GM12878 (cell line): ENCODE data around the gene ULBP1. TPM values are rescaled to one million over a fixed set of nuclear protein-coding genes. Genes with fewer than 3 reads are reported as not detected.

ENCODE experiments used
- ASH2L ChIP-seq: fragments of 300-600, 200-600 bp; sonication (generic); IDR thresholded peaks from 2 replicates; pipeline ENCODE4 v1.6.1; 2017; ENCODE audit warnings: low read depth, mild to moderate bottlenecking, borderline replicate concordance
- BMI1 ChIP-seq: fragments of 450-650 bp; IDR thresholded peaks from 2 replicates; pipeline ENCODE4 v1.6.1; 2016; ENCODE audit warnings: mild to moderate bottlenecking, moderate library complexity, borderline replicate concordance
- CEBPZ ChIP-seq: fragments of 150-350 bp; IDR thresholded peaks from 2 replicates; pipeline ENCODE4 v1.6.1; 2016; ENCODE audit warnings: low read depth, low read length
- CHD2 ChIP-seq: IDR thresholded peaks from 2 replicates; pipeline ENCODE4 v1.6.1; 2011; ENCODE audit warnings: low read depth, low read length, improper control_type of control experiment, borderline replicate concordance
- HDAC2 ChIP-seq: fragments of 200-600 bp; sonication (generic); IDR thresholded peaks from 2 replicates; pipeline ENCODE4 v1.6.1; 2017
- HDGF ChIP-seq: fragments of 450-650 bp; IDR thresholded peaks from 2 replicates; pipeline ENCODE4 v1.6.1; 2016; ENCODE audit warnings: antibody characterized with exemption
- HSF1 ChIP-seq: fragments of 150-350 bp; IDR thresholded peaks from 2 replicates; pipeline ENCODE4 v1.6.1; 2014; ENCODE audit warnings: mild to moderate bottlenecking, low read depth, low read length
- MLLT1 ChIP-seq: fragments of 450-650 bp; IDR thresholded peaks from 2 replicates; pipeline ENCODE4 v1.6.1; 2016; ENCODE audit warnings: mild to moderate bottlenecking
- PBX3 ChIP-seq: IDR thresholded peaks from 2 replicates; pipeline ENCODE4 v1.6.1; 2011; ENCODE audit warnings: mild to moderate bottlenecking, low read depth, low read length, moderate library complexity; ENCODE audit not compliant: insufficient replicate concordance
- REST ChIP-seq: IDR thresholded peaks from 2 replicates; pipeline ENCODE4 v1.6.1; 2012; ENCODE audit warnings: mild to moderate bottlenecking, low read depth, low read length
- SKIL ChIP-seq: fragments of 450-650 bp; IDR thresholded peaks from 2 replicates; pipeline ENCODE4 v1.6.1; 2017; ENCODE audit warnings: mild to moderate bottlenecking, low read depth, inconsistent platforms; ENCODE audit not compliant: poor library complexity, severe bottlenecking
- SMAD1 ChIP-seq: fragments of 450-650 bp; IDR thresholded peaks from 2 replicates; pipeline ENCODE4 v1.6.1; 2018; ENCODE audit warnings: mild to moderate bottlenecking, low read depth; ENCODE audit not compliant: partially characterized antibody
- TARDBP ChIP-seq: IDR thresholded peaks from 2 replicates; pipeline ENCODE4 v1.6.1; 2016; ENCODE audit warnings: borderline replicate concordance
- TCF12 ChIP-seq: IDR thresholded peaks from 2 replicates; pipeline ENCODE4 v1.6.1; 2011; ENCODE audit warnings: low read depth, mild to moderate bottlenecking, low read length
- ZNF207 ChIP-seq: fragments of 450-650 bp; IDR thresholded peaks from 2 replicates; pipeline ENCODE4 v1.6.1; 2014; ENCODE audit warnings: antibody characterized with exemption, mild to moderate bottlenecking, borderline replicate concordance
- polyA plus RNA-seq, 11 experiments: library from polyadenylated mRNA; depleted of rRNA in 4 of 11; unstranded in 6 of 11; stranded (reverse) in 5 of 11; fragments of >200 nt; fragmentation: Nextera tagmentation in 4 of 11; fragmentation: Illumina TruSeq in 1 of 11; extraction: Ambion mirVana in 4 of 11; extraction: Trizol in 1 of 11; gene quantifications; 1 replicate in 1 of 11; 2 replicates in 10 of 11; pipeline versions ENCODE4 v1.2.1 to v1.2.3, GENCODE V29; 2011 to 2016; ENCODE audit warnings: inconsistent platforms in 2 of 11, missing spikeins in 2 of 11, low read depth in 1 of 11
- total RNA-seq, 4 experiments: library from RNA; depleted of rRNA in 3 of 4; stranded (reverse); fragments of >200 nt in 3 of 4; fragmentation: Illumina TruSeq in 1 of 4; extraction: Trizol in 1 of 4; gene quantifications; 2 replicates each; pipeline versions ENCODE4 v1.2.1 to v1.2.3, GENCODE V29; 2013 to 2021

Gene ULBP1
- total and polyA plus RNA-seq, 10 of the 15 experiments (the other 5 are each of a cell fraction or from before 2014, with no cell fraction given), result 0.02 to 0.12 (median 0.04) TPM; not detected in 7

GRCh38 chr6:149938571-149939355, 25.0 kb upstream of the ULBP1 start (continued):
- TF ChIP-seq SMAD1, result no peak
- no peak for TF ChIP-seq CHD2
- no peak for TF ChIP-seq REST
- no peak for TF ChIP-seq BMI1
- TF ChIP-seq ZNF207, result no peak; the same call in 1 of the 2 replicates
- TF ChIP-seq TCF12, result peak; percentile 86
- no peak for TF ChIP-seq HDAC2
- no peak for TF ChIP-seq PBX3
- no peak for TF ChIP-seq TARDBP
- peak; percentile 42 for TF ChIP-seq SKIL
- TF ChIP-seq MLLT1, result 0 out of 2 replicates have a peak, but pooled peaks have one; percentile 49
- no peak for TF ChIP-seq CEBPZ
- TF ChIP-seq ASH2L, result no peak
- no peak for TF ChIP-seq HDGF
- TF ChIP-seq HSF1, result no peak
